ENCODE data around the gene BIRC6.

GRCh38 chr2:32622570-32623310 lies 265.9 kb downstream of the BIRC6 start:
- TF ChIP-seq, protein P1, sequence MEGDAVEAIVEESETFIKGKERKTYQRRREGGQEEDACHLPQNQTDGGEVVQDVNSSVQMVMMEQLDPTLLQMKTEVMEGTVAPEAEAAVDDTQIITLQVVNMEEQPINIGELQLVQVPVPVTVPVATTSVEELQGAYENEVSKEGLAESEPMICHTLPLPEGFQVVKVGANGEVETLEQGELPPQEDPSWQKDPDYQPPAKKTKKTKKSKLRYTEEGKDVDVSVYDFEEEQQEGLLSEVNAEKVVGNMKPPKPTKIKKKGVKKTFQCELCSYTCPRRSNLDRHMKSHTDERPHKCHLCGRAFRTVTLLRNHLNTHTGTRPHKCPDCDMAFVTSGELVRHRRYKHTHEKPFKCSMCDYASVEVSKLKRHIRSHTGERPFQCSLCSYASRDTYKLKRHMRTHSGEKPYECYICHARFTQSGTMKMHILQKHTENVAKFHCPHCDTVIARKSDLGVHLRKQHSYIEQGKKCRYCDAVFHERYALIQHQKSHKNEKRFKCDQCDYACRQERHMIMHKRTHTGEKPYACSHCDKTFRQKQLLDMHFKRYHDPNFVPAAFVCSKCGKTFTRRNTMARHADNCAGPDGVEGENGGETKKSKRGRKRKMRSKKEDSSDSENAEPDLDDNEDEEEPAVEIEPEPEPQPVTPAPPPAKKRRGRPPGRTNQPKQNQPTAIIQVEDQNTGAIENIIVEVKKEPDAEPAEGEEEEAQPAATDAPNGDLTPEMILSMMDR (IDR thresholded peaks at IDR 0.05) = no peak
- no peak for TF ChIP-seq POLR2A (IDR thresholded peaks at IDR 0.05)

Data from adrenal gland (tissue), 5 donors.